GM21381 (cell line): ENCODE measurements around the gene RNF224.

ENCODE experiments used
- ATAC-seq: cut with Tn5 transposase; IDR thresholded peaks from one replicate; pipeline ENCODE4 v1.9.1; 2021; ENCODE audit warnings: mild to moderate bottlenecking, moderate library complexity; ENCODE audit not compliant: unreplicated experiment

RNF224 gene

DNA sequence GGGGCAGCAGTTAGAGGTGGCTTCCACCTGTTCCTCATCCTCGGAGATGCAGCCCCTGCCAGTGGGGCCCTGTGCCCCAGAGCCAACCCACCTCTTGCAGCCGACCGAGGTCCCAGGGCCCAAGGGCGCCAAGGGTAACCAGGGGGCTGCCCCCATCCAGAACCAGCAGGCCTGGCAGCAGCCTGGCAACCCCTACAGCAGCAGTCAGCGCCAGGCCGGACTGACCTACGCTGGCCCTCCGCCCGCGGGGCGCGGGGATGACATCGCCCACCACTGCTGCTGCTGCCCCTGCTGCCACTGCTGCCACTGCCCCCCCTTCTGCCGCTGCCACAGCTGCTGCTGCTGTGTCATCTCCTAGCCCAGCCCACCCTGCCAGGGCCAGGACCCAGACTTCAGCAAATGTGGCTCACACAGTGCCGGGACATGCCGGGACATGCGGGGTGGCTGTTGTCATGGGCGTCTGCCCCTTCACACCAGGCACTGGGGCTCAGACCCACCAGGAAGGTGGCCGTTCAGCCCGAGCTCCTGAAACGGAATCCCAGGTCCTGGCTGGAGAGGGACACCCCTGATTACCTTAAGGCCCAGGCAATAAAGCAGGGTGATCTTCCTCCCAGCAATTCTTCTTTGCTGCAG is 1.5 kb upstream of the RNF224 start:
- no peak for ATAC-seq

DNA sequence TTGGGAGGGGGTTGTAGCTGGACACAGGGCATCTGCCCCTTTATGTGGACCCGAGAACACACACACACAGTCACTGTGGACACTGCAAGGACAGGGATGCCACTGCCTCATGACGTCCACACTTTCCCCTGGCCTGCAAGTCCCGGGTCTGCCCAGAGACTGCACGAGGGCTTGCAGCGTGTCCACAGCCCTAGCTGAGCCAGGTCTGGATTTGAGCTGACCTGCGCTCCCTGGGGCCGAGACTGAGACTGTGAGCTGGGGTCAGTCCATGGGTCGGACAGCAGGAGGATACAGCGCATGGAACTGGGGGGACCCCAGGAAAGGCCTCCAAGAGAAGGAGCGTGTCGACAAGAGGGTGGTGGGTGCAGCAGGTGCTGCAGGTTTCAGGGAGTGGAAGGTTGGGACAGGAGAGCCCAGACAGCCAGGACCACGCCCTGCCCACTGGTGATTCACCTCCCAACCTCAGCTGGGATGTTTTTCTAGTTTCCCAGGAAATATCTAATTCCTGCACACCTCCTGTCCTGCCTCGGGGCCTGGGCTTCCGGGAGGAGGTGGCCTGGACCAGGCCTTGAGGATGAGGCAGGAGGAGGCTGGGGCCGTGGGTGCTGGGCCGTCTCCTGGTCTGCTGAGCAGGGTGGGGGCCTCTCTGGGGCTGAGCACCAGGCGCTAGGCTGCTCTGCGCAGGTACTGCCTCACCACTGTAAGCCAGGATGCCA is 806 bp upstream of the RNF224 start:
- no peak for ATAC-seq

DNA sequence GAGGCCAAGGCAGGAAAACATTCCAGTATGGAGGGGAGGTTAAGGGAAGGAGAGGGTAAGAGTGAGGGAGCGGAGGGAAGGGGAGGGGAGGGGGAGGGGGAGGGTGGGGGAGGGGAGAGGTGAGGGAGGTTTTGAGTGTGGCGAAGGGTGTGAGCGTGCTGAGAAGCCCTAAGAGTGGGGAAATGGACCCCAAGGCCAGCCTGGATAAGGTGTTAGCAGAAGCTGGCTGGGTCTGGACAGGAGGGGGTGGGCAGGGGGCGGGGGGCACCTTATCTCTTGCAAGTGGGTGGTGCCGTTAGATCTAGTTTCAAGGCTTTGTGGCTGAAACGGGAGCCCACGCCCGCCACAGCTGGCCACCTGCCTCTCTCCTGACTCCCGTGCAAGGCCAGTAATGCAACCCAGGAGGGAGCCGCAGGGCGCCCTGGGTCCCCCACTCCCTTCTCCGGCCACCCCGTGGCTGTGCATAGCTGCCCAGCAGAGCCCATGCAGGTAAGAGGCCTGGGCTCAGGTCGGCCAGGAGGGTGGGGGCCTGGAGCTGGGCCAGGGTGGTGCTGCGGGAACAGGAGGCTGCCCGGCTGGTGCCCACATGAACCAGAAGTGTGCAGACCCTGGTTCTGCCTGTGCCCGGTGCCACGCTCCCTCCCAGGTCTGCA is 677 bp downstream of the RNF224 start:
- ATAC-seq: no peak

DNA sequence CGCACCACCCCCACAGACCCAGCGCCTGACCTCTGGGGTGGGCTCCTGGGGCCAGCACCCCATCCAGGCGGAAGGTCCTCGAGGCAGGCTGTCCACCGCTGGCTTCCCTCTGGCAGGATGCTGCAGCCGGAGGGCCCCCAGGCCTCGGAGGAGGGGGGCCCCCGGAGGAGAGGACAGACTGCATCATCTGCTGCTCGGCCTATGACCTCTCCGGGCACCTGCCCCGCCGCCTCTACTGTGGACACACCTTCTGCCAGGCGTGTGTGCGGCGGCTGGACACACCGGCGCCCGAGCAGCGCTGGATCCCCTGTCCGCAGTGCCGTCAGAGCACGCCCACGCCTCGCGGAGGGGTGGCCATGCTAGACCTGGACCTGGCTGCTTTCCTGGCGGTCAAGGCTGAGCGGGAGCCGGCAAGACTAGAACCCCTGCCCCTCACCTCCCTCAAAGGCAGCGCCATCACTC is 1.2 kb downstream of the RNF224 start:
- no peak for ATAC-seq

DNA sequence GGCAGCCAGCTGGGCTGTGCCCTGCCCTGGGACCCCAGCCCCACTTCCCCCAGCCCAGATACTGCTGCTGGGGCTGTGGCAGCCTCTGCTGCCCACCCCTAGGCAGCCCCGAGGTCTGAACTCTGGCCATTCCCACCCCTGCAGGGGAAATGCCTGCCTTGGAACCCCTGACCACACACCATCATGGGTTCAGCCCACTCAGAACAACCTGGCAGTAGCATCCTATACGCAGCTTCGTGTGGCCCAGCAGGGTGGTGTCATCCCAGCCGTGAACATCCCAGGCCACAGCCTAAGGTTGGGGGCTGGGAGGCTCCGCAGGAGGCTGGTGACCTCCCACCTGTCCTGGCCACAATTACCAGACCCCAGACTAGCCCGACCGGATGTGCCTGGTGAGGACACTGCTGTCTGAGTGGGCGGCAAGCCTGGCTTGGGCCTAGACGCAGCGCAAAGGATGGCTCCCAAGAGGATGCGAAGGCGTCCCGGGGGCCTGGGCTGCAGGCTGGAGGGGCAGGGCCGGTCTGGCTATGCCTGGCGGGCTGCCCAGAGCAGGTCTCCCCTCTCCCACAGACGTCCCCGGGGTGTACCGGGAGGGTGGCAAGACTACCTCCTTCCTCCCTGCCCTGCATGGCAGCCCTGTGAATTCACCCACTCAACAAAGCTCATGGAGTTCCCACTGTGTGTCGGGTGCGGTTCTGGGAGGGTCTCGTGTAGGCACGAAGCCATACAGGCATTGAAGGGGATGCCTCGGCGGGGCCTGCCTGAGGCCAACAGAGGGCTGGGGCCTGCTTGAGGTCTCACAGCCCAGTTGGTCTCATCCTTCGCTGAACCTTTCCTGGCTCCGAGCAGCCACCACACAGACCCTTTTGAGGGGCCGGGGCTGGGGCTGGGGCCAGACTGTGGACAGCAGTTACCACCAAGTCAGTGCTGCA is 1.9 kb downstream of the RNF224 start:
- ATAC-seq: no peak

DNA sequence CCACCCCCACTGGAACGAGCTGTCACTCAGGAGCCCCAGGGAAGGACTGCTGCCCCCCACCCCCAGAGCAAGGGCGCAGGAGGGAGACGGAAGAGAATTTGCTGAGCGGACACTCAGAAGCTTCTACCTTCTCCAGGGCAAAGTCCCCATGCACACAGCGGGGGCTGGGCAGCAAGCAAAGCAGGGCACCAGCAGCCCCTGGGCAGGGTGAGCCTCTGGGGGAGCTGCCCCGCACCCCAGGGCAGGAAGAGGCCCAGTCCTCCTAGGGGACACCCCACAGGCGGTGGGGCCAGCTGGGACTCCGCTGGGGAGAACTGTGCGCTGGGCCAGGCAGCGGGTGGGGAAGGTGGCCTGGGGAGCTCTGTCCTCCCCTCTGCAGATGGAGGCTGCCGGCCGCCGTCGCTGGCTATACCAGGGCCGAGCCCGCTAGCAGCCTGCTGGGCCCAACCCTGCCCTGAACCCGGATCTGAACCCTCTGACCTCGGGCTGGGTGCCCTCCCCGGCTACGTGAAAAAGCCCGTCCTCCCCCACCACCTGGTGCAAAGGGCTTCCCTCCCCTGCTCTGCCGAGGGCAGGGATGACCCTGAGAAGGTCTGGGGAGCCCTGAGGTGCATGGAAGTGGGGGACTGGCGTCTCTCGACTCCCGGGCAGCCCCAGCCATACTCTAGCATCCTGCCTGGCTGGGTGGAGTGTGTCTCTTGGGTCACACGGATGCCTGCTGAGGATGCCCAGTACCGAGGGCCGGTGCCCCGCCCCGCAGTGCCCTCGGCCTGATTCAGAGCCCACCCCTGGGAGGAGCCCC is 2.8 kb downstream of the RNF224 start:
- ATAC-seq: no peak

DNA sequence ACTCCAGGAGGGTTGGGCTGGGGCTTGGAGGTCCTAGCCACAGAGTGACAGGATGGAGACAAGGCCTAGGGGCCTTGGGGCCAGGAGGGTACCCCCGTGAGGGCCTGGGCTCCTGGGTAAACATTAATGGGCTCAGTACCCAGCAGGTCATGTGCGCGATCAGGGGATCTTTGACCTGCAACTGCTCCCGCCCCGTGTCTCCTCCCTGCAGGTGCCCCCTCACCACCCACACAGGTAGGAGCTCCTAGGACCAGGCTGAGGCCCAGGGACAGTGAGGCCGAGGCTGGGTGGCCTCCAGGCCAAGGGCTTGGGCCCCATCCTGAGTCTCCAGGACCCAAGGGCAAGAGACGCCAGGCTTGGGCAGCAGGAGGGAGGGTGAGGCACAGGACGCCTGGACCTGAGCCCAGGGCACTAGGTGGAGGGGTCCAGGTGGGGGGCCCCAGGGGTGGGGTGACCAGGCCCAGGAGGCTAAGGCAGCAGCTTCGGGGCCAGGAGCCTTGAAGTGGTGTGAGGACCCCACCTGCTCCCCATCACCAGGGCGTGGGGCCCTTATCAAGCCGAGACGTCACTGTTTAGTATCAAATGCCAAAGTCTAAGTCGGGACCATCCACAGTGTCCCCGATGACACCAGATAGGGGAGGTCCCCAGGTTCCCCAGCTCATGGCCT is 3.5 kb downstream of the RNF224 start, which contains the start of gene SLC34A3:
SLC34A3 (plus strand) TSS at position 197 of the 667 bp plus-strand sequence. CDS start 802 bp downstream, outside the sequence.
- no peak for ATAC-seq

DNA sequence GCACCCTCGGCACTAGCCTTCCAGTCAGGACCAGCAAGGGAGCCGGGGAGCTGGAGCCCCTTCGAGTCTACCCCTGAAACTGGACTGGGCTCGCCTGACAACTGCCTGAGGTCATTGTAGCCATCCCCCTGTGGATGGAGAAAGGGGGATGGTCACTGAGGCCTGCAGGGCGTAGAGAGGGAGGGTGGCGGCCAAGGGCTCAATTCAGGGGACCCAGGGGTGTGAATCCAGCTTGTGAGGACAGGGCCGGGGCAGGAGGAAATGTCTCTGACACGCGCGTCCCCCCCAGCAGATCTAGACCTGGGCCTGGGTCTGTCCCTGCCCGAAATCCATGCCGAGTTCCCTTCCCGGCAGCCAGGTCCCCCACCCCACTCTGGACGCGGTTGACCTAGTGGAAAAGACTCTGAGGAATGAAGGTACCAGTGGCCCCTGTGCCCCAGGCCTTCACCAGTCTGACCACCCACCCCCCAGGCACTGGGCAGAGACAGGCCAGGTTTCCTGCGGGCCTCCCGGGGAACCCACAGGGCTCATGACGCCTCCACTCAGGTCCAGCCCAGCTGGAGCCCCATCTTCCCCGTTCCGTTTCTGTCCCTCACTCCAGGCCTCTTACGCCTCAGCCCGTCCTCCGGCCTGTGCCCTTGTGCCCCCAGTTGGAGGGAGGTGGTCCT is 4.2 kb downstream of the RNF224 start:
- no peak for ATAC-seq

DNA sequence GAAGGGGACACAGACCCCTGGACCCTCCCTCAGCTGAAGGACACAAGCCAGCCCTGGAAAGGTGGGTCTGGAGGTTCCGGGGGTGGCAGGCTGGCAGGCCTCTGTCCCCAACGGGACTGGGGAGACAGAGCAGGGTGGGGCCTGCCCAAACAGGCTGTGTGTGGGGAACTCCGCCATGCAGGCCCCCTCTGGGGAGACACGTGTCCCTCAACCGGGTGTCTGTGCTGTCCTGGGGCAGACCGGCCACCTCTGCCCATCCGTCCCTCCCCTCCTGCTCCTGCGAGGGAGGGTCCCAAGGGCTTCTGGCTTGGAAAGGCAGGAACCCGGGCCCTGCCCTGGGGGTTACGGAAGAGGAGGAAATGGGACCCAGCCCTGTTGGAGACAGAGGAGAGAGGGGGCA is 4.8 kb downstream of the RNF224 start:
- no peak for ATAC-seq

DNA sequence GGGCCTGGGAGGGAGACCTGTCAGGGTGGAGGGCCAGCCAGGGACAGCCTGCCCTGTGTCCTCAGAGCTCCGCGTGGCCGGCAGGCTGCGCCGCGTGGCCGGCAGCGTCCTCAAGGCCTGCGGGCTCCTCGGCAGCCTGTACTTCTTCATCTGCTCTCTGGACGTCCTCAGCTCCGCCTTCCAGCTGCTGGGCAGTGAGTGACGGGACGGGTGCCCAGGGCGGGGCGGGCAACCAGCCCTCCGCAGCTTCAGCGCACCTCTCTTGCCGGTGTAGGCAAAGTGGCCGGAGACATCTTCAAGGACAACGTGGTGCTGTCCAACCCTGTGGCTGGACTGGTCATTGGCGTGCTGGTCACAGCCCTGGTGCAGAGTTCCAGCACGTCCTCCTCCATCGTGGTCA is 5.2 kb downstream of the RNF224 start:
- ATAC-seq: no peak

DNA sequence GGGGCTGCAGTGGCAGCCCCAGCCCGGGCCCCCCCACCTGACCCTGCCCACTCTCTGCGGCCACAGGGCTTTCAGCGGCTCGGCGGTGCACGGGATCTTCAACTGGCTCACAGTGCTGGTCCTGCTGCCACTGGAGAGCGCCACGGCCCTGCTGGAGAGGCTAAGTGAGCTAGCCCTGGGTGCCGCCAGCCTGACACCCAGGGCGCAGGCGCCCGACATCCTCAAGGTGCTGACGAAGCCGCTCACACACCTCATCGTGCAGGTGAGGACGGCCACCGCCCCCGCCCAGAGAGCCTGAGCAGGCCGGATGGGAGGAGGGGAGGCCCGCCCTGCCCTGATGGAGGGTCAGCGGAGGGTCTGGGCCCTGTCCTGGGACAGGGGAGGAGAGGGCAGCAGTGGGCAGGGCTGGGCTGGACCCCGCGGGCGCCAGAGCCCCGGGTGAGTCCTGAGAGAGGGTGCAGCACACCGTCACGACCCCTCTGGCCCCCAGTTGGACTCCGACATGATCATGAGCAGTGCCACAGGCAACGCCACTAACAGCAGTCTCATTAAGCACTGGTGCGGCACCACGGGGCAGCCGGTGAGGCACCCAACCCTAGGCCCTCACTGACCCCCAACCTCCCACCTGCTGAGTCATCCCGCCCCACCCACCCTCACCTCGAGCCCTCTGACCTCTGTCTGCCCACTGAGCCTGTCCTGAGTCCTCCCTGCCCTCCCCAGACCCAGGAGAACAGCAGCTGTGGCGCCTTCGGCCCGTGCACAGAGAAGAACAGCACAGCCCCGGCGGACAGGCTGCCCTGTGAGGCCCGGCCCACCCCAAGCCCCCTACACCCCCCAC is 6.1 kb downstream of the RNF224 start:
- no peak for ATAC-seq

DNA sequence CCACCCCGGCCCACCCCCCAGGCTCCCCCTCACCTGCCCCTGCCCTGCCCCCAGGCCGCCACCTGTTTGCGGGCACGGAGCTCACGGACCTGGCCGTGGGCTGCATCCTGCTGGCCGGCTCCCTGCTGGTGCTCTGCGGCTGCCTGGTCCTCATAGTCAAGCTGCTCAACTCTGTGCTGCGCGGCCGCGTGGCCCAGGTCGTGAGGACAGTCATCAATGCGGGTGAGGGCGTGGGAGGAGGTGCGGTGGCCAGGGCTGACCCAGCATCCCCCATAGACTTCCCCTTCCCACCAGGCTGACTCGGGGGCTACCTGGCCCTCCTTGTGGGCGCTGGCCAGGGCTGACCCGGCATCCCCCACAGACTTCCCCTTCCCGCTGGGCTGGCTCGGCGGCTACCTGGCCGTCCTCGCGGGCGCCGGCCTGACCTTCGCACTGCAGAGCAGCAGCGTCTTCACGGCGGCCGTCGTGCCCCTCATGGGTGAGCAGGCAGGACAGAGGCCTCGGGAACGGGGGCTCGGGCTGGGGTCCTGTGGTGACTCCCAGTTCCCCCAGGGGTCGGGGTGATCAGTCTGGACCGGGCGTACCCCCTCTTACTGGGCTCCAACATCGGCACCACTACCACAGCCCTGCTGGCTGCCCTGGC is 6.9 kb downstream of the RNF224 start:
- no peak for ATAC-seq

DNA sequence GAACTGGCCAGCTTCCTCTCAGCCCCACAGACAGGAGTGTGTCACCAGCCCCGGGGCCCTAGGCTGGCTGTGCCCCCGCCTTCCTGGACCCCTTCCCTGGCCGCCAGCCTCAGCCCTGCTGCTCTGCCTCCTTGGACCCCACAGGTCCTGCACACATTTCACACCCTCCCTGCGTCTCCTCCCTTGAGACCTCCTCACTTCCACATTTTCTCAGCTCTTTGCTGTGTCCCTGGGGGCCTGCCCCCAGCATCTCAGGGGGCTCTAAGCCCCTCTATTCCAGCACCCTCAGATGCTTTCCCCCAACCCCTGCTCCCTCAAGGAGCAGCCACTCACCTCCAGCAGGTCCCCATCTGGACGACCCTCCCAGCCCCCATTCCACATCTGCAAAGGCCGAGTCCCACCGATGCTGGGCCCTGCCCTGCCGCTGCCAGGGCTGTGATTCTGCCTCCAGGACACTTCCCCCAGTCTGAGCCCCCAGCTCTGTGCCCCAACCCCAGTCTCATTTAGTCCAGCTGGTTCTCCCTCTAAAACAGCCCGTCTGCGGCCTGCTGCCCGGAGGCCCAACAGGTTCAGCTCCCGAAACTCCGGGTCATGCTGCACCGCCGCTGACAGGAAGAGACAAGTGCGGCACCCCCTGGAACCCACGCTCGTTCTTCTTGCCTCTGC is 7.6 kb downstream of the RNF224 start:
- ATAC-seq: no peak

DNA sequence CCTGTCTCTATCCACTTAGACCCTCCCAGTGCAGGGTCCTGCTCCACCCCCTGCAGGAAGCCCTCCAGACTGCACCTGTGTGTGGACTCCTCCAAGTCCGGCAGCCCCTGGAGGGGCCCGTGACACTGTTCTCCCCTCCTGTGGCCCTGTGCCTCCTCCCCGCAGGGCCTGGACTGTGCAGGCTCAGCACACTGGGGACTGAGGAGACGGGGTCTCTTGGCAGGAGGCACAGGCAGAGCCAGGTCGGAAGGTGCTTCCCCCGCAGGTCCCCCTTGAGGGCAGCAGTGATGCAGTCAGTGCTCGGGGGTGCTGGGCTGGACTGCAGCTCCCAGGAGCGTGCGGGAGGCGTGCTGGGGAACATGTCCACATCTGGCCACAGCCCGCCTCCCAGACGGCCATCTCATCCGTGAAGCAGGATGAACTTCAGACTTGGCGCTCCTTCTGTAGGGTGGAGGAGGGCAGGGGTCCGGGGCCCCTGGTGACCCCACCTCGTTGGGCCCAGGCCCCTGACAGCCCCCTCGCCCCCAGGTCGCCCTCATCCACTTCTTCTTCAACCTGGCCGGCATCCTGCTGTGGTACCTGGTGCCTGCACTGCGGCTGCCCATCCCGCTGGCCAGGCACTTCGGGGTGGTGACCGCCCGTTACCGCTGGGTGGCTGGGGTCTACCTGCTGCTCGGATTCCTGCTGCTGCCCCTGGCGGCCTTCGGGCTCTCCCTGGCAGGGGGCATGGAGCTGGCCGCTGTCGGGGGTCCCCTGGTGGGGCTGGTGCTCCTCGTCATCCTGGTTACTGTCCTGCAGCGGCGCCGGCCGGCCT is 8.3 kb downstream of the RNF224 start:
- no peak for ATAC-seq

DNA sequence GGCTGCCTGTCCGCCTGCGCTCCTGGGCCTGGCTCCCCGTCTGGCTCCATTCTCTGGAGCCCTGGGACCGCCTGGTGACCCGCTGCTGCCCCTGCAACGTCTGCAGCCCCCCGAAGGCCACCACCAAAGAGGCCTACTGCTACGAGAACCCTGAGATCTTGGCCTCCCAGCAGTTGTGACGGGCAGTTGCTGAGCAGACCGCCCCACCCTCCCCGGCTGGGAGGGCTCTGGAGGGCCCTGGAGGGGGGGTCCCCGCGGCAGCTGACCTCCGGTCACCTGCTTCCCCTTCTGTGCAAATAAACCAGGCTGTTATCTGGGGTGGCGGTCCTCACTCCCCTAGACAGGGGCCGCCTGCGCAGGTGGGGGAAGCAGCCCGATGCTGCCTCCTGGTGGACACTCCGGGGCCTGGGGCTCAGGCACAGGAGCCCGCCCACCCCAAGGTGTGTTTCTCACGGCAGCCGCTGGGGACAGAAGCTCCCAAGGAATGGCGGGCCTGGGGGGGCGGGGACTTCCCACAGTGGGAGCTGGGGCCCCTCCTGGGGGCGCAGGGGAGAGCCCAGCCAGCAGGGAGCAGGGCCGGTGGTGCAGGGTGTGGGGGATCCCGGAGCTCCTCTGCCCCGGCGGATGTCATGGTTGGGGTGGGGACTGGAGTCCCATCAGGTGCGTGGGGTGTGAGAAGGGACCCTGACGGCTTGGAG is 9.1 kb downstream of the RNF224 start:
- no peak for ATAC-seq

DNA sequence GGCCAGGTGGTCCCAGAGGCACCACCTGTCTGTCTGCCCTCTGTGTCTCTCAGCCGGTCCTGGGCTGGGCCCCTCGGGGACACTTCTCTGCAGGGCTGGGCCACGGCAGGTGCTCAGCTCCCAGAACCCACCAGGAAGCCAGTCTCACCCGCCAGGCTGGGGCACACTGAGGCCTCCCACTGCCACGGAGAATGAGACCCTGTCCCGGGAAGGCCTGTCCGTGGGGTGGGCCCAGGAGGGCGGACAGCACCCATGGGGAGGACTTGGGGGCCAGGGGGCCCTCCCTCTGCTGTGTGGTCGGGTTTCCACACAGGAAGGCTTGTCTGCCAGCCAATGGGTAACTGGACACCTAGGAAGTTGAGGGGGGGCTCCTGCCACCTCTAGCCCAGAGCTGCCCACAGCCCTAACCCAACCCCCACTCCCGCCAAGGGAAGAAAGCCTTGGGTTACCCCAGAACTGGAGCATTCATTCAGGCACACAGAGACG is 9.7 kb downstream of the RNF224 start:
- ATAC-seq: no peak
